Skeletal muscle satellite cell (primary cell): ENCODE results near the gene SERINC5.
A peak's percentile ranks its signal among the peaks of the same experiment; 100 is the strongest.

Experiments used
- H3K27me3 ChIP-seq: 2 replicates; pipeline ENCODE4 v1.7.0; 2013; ENCODE audit warnings: low read length; ENCODE audit not compliant: control insufficient read depth, insufficient read depth
- H3K36me3 ChIP-seq: 2 replicates; pipeline ENCODE4 v1.7.0; 2013; ENCODE audit warnings: mild to moderate bottlenecking, control low read depth, low read length; ENCODE audit not compliant: insufficient read depth
- H3K4me1 ChIP-seq: 2 replicates; pipeline ENCODE4 v1.7.0; 2013; ENCODE audit warnings: low read length; ENCODE audit not compliant: control insufficient read depth, insufficient read depth
- H3K4me2 ChIP-seq: 2 replicates; pipeline ENCODE4 v1.7.0; 2013; ENCODE audit warnings: mild to moderate bottlenecking, low read length
- H3K4me3 ChIP-seq: 2 replicates; pipeline ENCODE4 v1.7.0; 2013; ENCODE audit warnings: low read length
- H3K9ac ChIP-seq: 2 replicates; pipeline ENCODE4 v1.7.0; 2013; ENCODE audit warnings: mild to moderate bottlenecking, low read depth, low read length, moderate library complexity
- H3K9me3 ChIP-seq: replicated peaks from 2 replicates; pipeline ENCODE4 v1.7.0; 2013; ENCODE audit warnings: mild to moderate bottlenecking, control low read depth, low read length

The SERINC5 gene

GRCh38 chr5:80251636-80252035 lies 4.2 kb downstream of the SERINC5 start:
- H3K4me1 ChIP-seq = peaks cover 26% of the 10 kb centered on the region
- no peak overlapping the region for H3K9ac ChIP-seq

GRCh38 chr5:80250801-80251200 lies 5.0 kb downstream of the SERINC5 start:
- Histone ChIP-seq H3K4me2 (no peak overlapping the region), H3K9ac (no peak overlapping the region), H3K36me3 (no peaks in the 10 kb centered on the region), H3K4me1 (peaks cover 34% of the 10 kb centered on the region), H3K4me3 (no peak overlapping the region), H3K9me3 (no peaks in the 10 kb centered on the region), H3K27me3 (no peaks in the 10 kb centered on the region)

More at GRCh38 chr5:80251636-80252035, 4.2 kb downstream of the SERINC5 start:
- H3K36me3 ChIP-seq = no peaks in the 10 kb centered on the region
- no peak overlapping the region for H3K4me2 ChIP-seq
- no peaks in the 10 kb centered on the region for H3K9me3 ChIP-seq
- no peaks in the 10 kb centered on the region for H3K27me3 ChIP-seq
- no peak overlapping the region for H3K4me3 ChIP-seq

DNA sequence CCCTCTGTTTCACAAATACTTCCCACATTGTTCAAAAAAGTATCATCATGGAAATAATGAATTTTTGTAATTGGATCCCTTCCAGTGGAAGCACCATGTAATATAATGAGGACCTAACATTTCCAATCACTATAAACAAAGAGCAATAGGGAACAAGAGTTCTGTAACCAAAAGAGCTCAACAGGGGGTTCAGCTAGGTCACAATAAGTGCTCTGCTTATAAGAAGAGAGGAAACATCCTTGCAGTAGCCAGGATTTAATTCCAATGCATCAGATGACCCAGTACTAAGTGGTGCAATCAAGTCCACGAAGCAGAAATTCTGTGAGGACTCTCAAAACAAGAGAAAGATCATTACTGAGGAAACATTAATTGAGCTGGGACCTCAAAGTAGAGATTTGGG lies 5.9 kb downstream of the SERINC5 start:
- Histone ChIP-seq H3K9me3 (no peaks in the 10 kb centered on the region), H3K4me3 (no peak overlapping the region), H3K27me3 (no peaks in the 10 kb centered on the region), H3K4me1 (peaks cover 40% of the 10 kb centered on the region), H3K4me2 (no peak overlapping the region), H3K9ac (no peak overlapping the region), H3K36me3 (no peaks in the 10 kb centered on the region)

- Histone ChIP-seq H3K27me3 (no peaks in the 10 kb centered on the region), H3K36me3 (no peaks in the 10 kb centered on the region), H3K4me2 (no peak overlapping the region), H3K4me1 (peaks cover 34% of the 10 kb centered on the region), H3K9me3 (no peaks in the 10 kb centered on the region), H3K4me3 (no peak overlapping the region), H3K9ac (no peak overlapping the region)
Observed at GRCh38 chr5:80248378-80248777, 7.5 kb downstream of the SERINC5 start.

DNA sequence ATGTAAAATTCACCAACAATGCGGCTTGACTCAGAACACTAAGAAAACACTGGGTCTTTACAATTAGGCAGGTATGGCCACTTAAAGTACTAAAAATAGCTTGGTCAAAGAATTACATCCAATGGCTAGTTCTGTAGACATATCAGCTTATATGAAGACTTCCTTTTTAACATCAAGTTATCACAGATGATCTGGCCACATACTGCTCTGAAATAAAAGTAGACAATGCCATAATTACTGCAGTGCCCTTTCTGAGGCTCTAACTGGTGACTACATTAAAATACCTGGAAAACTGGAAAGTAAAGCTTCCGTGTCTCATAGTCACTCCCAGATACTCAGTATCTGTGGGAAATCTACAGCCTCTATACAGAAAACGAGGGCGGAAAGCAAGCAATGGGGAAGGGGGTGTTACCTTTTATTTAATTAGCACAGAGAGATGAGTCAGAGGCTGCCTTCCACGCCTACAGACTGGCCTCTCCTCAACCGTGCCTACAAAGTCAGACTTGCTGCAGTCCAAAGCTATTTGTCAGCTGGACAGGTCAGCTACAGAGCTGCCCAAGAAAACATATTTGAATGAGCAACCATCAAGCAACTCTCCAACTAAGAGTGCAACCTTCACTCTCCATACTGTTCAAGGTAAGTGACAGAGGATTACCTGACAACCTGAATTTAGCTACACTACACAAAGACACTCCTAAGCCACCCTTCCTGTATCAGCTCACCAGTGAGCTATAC lies 8.7 kb downstream of the SERINC5 start:
- H3K9me3 ChIP-seq = no peaks in the 10 kb centered on the region
- peak overlapping the region; percentile 75 for H3K4me2 ChIP-seq
- H3K27me3 ChIP-seq = no peaks in the 10 kb centered on the region
- peaks cover 34% of the 10 kb centered on the region for H3K4me1 ChIP-seq
- peak overlapping the region; percentile 46 for H3K4me3 ChIP-seq
- no peaks in the 10 kb centered on the region for H3K36me3 ChIP-seq
- H3K9ac ChIP-seq = peak overlapping the region; percentile 67

DNA sequence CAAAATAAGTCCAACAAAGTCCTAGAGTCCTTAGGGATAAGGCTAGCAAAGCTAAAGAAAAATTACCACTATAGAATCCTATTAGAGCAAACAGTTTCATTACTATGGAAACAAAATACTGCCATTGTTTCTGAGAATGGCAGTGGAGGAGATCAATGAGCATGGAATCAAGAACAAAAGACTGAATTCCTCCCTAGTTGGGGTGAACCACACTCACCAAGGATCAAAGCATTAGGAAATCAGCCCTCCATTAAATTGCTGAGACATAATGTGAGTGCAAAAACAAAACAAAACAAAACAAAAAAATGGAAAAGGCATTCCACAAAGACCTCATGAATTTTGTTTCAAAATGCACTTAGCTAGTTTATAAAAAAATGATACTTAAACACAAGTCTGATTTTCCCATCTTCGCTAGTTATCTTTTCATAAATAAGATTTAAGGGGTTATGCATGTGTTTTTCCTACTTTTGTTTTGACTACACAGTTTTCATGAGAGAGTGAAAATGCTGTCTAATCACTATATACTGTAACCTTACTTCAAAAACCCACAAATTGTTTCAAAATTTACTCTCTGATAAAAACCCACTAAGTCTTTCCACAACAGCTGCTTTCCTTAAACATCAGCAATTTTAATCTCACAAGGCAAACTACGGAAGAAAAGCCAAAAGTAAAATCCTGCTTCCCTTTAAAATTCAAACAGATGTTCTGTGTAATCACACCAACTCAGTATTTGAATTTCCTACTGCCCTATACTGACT lies 9.7 kb downstream of the SERINC5 start:
- Histone ChIP-seq H3K4me2 (peak overlapping the region; percentile 75), H3K9ac (peak overlapping the region; percentile 67), H3K27me3 (no peaks in the 10 kb centered on the region), H3K9me3 (no peaks in the 10 kb centered on the region), H3K4me3 (peak overlapping the region; percentile 1), H3K4me1 (peaks cover 34% of the 10 kb centered on the region), H3K36me3 (no peaks in the 10 kb centered on the region)

GRCh38 chr5:80243567-80243966 lies 12.3 kb downstream of the SERINC5 start:
- H3K36me3 ChIP-seq = no peaks in the 10 kb centered on the region
- H3K27me3 ChIP-seq = no peaks in the 10 kb centered on the region
- peaks cover 48% of the 10 kb centered on the region for H3K4me1 ChIP-seq
- no peaks in the 10 kb centered on the region for H3K9me3 ChIP-seq
- no peak overlapping the region for H3K4me2 ChIP-seq
- H3K4me3 ChIP-seq = no peak overlapping the region
- no peak overlapping the region for H3K9ac ChIP-seq

GRCh38 chr5:80242849-80243248 lies 13.0 kb downstream of the SERINC5 start:
- H3K36me3 ChIP-seq = no peaks in the 10 kb centered on the region
- no peak overlapping the region for H3K4me3 ChIP-seq
- H3K9me3 ChIP-seq = no peaks in the 10 kb centered on the region
- no peak overlapping the region for H3K4me2 ChIP-seq
- H3K27me3 ChIP-seq = no peaks in the 10 kb centered on the region
- H3K9ac ChIP-seq = no peak overlapping the region
- H3K4me1 ChIP-seq = peaks cover 41% of the 10 kb centered on the region

GRCh38 chr5:80240368-80240986 lies 15.4 kb downstream of the SERINC5 start:
- Histone ChIP-seq H3K9ac (no peak overlapping the region), H3K36me3 (no peaks in the 10 kb centered on the region), H3K9me3 (no peaks in the 10 kb centered on the region), H3K4me2 (no peak overlapping the region), H3K4me3 (no peak overlapping the region), H3K4me1 (peaks cover 17% of the 10 kb centered on the region), H3K27me3 (no peaks in the 10 kb centered on the region)

- peaks cover 14% of the 10 kb centered on the region for H3K4me1 ChIP-seq
- no peak overlapping the region for H3K4me2 ChIP-seq
- no peaks in the 10 kb centered on the region for H3K9me3 ChIP-seq
- no peaks in the 10 kb centered on the region for H3K36me3 ChIP-seq
- no peak overlapping the region for H3K4me3 ChIP-seq
- H3K9ac ChIP-seq = no peak overlapping the region
- H3K27me3 ChIP-seq = no peaks in the 10 kb centered on the region
Observed at GRCh38 chr5:80239680-80240367, 16.0 kb downstream of the SERINC5 start.
